ENCODE data around the gene MAP4K2. TPM values are rescaled to one million over a fixed set of nuclear protein-coding genes. Genes with fewer than 3 reads are reported as not detected.

MAP4K2 gene
- total and polyA plus RNA-seq, 2 experiments from 2014 or later = 9.9 to 42.6 TPM

DNA sequence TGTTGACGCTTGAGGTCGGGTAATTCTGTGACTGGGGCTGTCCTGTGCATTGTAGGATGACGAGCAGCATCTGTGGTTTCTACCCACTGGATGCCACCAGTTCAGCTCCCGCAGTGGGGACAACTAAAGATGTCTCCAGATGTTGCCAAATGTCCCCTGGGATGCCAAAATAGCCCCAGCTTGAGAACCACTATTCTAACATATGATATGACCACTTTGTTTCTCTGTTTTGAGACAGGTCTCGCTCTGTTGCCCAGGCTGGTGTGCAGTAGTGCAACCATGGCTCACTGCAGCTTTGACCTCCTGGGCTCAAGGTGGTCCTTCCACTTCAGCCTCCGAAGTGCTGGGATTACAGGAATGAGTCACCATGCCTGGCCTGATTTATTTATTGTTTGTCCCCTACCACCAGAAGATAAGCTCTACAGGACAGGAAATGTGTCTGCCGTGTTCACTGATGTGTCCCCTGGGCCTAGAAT, 11.7 kb upstream of the MAP4K2 start:
- Histone ChIP-seq H3K4me2 (no peak overlapping the region), H3K27me3 (ENCODE audit: insufficient read depth) (no peaks in the 10 kb centered on the region), H3K4me1 (ENCODE audit: insufficient read depth) (no peaks in the 10 kb centered on the region), H3K79me2 (replicated peaks; ENCODE audit: insufficient read depth) (no peaks in the 10 kb centered on the region), H3K27ac (ENCODE audit: low read depth) (no peak overlapping the region), H3F3A (replicated peaks; ENCODE audit: low read depth) (no peaks in the 10 kb centered on the region), H4K20me1 (replicated peaks; ENCODE audit: insufficient read depth) (no peaks in the 10 kb centered on the region), H3K36me3 (ENCODE audit: insufficient read depth) (no peaks in the 10 kb centered on the region), H3K4me3 (no peak overlapping the region), H3K9me2 (ENCODE audit: insufficient read depth) (no peaks in the 10 kb centered on the region), H2AFZ (no peak overlapping the region)
- Mint-ChIP-seq H3K4me1 (no peaks in the 10 kb centered on the region), H3K27me3 (ENCODE audit: insufficient read depth, low read depth, poor library complexity) (peaks cover 12% of the 10 kb centered on the region), H3K27ac (no peak overlapping the region), H3K4me3 (no peak overlapping the region), H3K36me3 (ENCODE audit: low read depth) (no peaks in the 10 kb centered on the region), H3K9me3 (no peaks in the 10 kb centered on the region; the same call in 2 of the 3 replicates)
- TF ChIP-seq, protein P1, sequence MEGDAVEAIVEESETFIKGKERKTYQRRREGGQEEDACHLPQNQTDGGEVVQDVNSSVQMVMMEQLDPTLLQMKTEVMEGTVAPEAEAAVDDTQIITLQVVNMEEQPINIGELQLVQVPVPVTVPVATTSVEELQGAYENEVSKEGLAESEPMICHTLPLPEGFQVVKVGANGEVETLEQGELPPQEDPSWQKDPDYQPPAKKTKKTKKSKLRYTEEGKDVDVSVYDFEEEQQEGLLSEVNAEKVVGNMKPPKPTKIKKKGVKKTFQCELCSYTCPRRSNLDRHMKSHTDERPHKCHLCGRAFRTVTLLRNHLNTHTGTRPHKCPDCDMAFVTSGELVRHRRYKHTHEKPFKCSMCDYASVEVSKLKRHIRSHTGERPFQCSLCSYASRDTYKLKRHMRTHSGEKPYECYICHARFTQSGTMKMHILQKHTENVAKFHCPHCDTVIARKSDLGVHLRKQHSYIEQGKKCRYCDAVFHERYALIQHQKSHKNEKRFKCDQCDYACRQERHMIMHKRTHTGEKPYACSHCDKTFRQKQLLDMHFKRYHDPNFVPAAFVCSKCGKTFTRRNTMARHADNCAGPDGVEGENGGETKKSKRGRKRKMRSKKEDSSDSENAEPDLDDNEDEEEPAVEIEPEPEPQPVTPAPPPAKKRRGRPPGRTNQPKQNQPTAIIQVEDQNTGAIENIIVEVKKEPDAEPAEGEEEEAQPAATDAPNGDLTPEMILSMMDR (conservative IDR thresholded peaks at IDR 0.05; ENCODE audit: low read depth in 2 of 2) = no peak
- TF ChIP-seq, protein P2, sequence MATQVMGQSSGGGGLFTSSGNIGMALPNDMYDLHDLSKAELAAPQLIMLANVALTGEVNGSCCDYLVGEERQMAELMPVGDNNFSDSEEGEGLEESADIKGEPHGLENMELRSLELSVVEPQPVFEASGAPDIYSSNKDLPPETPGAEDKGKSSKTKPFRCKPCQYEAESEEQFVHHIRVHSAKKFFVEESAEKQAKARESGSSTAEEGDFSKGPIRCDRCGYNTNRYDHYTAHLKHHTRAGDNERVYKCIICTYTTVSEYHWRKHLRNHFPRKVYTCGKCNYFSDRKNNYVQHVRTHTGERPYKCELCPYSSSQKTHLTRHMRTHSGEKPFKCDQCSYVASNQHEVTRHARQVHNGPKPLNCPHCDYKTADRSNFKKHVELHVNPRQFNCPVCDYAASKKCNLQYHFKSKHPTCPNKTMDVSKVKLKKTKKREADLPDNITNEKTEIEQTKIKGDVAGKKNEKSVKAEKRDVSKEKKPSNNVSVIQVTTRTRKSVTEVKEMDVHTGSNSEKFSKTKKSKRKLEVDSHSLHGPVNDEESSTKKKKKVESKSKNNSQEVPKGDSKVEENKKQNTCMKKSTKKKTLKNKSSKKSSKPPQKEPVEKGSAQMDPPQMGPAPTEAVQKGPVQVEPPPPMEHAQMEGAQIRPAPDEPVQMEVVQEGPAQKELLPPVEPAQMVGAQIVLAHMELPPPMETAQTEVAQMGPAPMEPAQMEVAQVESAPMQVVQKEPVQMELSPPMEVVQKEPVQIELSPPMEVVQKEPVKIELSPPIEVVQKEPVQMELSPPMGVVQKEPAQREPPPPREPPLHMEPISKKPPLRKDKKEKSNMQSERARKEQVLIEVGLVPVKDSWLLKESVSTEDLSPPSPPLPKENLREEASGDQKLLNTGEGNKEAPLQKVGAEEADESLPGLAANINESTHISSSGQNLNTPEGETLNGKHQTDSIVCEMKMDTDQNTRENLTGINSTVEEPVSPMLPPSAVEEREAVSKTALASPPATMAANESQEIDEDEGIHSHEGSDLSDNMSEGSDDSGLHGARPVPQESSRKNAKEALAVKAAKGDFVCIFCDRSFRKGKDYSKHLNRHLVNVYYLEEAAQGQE (IDR thresholded peaks at IDR 0.05; ENCODE audit: unreplicated experiment) = no peak
- no peak for TF ChIP-seq ZNF331 (CRISPR knock-in tag; IDR thresholded peaks at IDR 0.05; ENCODE audit: low read depth)
- TF ChIP-seq POLR2AphosphoS5 (IDR thresholded peaks at IDR 0.05; ENCODE audit: low read depth) = no peak
- no peak for TF ChIP-seq EZH2phosphoT487 (IDR thresholded peaks at IDR 0.05; ENCODE audit: unreplicated experiment)
- no peak for TF ChIP-seq NANOG (IDR thresholded peaks at IDR 0.05; ENCODE audit: borderline replicate concordance)
- TF ChIP-seq STAT1 (IDR thresholded peaks at IDR 0.05; ENCODE audit: unreplicated experiment) = no peak
- TF ChIP-seq, protein P3, sequence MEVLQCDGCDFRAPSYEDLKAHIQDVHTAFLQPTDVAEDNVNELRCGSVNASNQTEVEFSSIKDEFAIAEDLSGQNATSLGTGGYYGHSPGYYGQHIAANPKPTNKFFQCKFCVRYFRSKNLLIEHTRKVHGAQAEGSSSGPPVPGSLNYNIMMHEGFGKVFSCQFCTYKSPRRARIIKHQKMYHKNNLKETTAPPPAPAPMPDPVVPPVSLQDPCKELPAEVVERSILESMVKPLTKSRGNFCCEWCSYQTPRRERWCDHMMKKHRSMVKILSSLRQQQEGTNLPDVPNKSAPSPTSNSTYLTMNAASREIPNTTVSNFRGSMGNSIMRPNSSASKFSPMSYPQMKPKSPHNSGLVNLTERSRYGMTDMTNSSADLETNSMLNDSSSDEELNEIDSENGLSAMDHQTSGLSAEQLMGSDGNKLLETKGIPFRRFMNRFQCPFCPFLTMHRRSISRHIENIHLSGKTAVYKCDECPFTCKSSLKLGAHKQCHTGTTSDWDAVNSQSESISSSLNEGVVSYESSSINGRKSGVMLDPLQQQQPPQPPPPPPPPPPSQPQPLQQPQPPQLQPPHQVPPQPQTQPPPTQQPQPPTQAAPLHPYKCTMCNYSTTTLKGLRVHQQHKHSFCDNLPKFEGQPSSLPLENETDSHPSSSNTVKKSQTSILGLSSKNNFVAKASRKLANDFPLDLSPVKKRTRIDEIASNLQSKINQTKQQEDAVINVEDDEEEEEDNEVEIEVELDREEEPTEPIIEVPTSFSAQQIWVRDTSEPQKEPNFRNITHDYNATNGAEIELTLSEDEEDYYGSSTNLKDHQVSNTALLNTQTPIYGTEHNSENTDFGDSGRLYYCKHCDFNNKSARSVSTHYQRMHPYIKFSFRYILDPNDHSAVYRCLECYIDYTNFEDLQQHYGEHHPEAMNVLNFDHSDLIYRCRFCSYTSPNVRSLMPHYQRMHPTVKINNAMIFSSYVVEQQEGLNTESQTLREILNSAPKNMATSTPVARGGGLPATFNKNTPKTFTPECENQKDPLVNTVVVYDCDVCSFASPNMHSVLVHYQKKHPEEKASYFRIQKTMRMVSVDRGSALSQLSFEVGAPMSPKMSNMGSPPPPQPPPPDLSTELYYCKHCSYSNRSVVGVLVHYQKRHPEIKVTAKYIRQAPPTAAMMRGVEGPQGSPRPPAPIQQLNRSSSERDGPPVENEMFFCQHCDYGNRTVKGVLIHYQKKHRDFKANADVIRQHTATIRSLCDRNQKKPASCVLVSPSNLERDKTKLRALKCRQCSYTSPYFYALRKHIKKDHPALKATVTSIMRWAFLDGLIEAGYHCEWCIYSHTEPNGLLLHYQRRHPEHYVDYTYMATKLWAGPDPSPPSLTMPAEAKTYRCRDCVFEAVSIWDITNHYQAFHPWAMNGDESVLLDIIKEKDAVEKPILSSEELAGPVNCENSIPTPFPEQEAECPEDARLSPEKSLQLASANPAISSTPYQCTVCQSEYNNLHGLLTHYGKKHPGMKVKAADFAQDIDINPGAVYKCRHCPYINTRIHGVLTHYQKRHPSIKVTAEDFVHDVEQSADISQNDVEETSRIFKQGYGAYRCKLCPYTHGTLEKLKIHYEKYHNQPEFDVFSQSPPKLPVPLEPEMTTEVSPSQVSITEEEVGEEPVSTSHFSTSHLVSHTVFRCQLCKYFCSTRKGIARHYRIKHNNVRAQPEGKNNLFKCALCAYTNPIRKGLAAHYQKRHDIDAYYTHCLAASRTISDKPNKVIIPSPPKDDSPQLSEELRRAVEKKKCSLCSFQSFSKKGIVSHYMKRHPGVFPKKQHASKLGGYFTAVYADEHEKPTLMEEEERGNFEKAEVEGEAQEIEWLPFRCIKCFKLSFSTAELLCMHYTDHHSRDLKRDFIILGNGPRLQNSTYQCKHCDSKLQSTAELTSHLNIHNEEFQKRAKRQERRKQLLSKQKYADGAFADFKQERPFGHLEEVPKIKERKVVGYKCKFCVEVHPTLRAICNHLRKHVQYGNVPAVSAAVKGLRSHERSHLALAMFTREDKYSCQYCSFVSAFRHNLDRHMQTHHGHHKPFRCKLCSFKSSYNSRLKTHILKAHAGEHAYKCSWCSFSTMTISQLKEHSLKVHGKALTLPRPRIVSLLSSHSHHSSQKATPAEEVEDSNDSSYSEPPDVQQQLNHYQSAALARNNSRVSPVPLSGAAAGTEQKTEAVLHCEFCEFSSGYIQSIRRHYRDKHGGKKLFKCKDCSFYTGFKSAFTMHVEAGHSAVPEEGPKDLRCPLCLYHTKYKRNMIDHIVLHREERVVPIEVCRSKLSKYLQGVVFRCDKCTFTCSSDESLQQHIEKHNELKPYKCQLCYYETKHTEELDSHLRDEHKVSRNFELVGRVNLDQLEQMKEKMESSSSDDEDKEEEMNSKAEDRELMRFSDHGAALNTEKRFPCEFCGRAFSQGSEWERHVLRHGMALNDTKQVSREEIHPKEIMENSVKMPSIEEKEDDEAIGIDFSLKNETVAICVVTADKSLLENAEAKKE (CRISPR knock-in tag; IDR thresholded peaks at IDR 0.05) = no peak
- TF ChIP-seq JUNB (IDR thresholded peaks at IDR 0.05; ENCODE audit: unreplicated experiment) = no peak
- no peak for TF ChIP-seq ZNF114 (CRISPR knock-in tag; IDR thresholded peaks at IDR 0.05)
- no peak for TF ChIP-seq CREB1 (CRISPR knock-in tag; IDR thresholded peaks at IDR 0.05; ENCODE audit: low read depth)
- TF ChIP-seq, protein P4, sequence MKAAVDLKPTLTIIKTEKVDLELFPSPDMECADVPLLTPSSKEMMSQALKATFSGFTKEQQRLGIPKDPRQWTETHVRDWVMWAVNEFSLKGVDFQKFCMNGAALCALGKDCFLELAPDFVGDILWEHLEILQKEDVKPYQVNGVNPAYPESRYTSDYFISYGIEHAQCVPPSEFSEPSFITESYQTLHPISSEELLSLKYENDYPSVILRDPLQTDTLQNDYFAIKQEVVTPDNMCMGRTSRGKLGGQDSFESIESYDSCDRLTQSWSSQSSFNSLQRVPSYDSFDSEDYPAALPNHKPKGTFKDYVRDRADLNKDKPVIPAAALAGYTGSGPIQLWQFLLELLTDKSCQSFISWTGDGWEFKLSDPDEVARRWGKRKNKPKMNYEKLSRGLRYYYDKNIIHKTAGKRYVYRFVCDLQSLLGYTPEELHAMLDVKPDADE (IDR thresholded peaks at IDR 0.05) = no peak
- TF ChIP-seq EZH2 (IDR thresholded peaks at IDR 0.05; ENCODE audit: low read depth, unreplicated experiment) = no peak
- ATAC-seq = no peak
- DNase-seq (ENCODE audit: low spot score) = no peak
